ENCODE results near the gene CSTPP1.

DNA sequence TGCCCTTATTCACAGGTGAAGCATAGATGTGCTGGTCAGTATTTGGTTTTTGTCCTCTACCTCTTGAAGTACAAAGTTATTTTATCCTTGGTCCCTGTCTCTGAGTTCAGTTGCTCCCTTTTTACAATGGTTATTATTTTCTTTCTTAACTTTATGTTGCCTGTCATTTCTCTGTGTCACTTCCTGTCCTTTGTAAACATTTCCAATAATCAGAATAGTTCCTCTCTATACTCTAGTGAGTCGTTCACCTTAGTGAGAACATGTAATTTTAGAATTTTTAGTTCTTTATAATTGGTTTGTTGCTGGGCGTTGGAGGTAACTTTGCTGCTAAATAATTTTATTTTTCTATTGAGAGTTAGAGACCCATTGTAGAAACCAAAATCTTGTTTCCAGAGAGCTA, 16.0 kb downstream of the CSTPP1 start:
- no peak for TF ChIP-seq EZH2 (IDR thresholded peaks at IDR 0.05; ENCODE audit: low read depth)
- TF ChIP-seq, protein P1, sequence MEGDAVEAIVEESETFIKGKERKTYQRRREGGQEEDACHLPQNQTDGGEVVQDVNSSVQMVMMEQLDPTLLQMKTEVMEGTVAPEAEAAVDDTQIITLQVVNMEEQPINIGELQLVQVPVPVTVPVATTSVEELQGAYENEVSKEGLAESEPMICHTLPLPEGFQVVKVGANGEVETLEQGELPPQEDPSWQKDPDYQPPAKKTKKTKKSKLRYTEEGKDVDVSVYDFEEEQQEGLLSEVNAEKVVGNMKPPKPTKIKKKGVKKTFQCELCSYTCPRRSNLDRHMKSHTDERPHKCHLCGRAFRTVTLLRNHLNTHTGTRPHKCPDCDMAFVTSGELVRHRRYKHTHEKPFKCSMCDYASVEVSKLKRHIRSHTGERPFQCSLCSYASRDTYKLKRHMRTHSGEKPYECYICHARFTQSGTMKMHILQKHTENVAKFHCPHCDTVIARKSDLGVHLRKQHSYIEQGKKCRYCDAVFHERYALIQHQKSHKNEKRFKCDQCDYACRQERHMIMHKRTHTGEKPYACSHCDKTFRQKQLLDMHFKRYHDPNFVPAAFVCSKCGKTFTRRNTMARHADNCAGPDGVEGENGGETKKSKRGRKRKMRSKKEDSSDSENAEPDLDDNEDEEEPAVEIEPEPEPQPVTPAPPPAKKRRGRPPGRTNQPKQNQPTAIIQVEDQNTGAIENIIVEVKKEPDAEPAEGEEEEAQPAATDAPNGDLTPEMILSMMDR (conservative IDR thresholded peaks at IDR 0.05), result no peak
